GM21529 (cell line): ENCODE results near the gene SRCAP.
"Not testable (repeated sequence)": the region's sequence is repeated elsewhere in the genome, so short reads cannot be mapped to it uniquely, and the experiment has no call there.

Experiments
- ATAC-seq: cut with Tn5 transposase; IDR thresholded peaks from one replicate; pipeline ENCODE4 v1.9.1; 2021; ENCODE audit not compliant: unreplicated experiment

Gene SRCAP

DNA sequence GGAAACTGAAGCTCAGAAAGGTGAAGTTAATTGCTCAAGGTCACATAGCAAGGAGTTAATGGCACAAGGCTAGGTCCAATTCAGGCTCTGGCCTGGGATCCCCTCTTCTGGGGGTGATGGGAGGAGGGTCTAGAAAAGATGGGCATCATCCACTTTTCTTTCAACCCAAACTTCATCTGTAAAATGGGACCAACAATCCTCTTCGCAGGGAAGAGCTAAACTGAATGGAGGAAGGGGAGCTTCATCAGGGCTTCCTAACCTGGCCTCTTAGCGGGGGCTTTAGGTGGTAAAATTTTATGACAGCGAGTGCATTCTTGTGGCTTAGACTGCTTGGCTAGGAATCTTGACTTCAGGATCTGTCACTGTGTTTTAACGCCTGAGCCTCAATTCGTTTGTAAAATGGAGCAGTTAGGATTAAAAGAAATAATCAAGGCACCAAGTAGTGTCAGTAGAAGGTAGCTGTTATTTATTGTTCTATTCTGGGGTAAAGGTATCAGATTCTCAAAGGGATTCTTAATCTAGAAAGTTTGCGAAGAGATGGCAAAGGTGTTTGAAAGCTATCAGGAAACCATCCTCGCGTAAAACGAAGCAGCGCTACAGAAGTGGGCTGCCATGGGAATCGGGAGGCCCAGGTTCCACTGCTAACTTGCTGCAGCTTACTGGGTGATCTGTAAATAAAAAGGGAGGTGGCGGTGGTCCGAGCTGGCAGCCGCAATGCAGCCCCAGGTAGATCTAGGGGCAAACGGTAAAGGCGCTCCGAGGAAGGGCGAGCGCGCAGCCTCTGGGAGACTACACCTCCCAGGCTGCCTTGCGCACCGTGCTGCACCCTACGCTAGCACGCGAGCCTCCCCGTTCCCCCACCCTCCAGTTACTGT, 1.5 kb upstream of the SRCAP start:
- peak; percentile 83 for ATAC-seq

DNA sequence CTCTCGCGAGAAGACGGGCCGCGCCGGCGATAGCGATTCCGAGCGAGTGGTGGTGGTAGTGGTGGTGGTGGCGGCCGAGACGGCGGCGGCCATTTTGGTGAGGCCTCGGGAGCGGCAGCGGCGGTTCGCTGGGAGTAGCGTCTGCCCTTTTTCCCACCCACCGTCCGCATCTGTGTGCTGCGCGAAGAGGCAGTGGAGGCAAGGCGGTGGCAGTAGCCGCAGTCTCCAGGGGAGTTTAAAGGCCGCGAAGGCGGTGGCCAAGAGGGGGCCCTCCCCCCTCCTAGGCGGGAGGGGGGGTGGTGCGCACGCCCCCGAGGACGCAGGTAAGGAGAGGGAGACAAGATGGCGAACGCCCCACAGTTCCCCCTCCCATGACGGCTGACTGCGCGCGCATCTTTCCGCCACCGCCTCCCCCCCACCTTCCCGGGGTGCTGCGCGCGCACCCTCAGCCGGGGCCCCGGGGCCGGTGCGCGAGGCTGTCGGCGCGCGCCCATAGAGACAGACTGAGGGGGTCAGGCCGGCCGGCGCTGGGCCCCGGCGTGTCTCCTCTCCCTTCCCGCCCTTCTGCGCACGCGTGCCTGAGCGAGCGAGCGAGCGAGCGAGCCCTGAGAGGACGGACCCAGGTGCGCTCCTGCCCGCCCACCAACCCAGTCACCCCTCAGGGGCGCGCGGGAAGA, 694 bp upstream of the SRCAP start:
- peak; percentile 63 for ATAC-seq

DNA sequence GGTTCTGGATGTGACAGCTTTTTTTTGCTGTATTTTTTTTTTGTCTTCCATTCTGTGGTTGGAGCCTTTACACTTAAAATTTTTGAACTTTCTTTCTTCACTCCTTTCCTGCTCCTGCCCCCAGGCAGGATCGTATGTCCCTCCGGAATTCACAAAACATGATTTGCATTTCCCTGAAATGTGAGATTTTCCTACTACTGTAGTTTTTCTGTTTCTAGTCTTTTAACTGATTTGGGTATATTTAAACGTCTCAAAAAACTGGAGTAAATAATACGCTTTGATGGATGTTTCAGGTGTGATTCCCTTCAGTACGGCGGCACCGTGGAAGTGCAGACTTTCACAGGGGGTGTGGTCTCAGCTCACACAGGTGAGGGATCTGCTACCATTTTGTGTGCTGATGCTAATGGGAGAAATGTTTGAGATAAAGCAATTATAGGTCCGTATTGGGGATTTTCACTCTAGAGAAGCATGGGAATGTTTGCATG, 686 bp downstream of the SRCAP start:
- ATAC-seq = no peak

GRCh38 chr16:30700491-30700890, 1.5 kb downstream of the SRCAP start:
- no peak for ATAC-seq

DNA sequence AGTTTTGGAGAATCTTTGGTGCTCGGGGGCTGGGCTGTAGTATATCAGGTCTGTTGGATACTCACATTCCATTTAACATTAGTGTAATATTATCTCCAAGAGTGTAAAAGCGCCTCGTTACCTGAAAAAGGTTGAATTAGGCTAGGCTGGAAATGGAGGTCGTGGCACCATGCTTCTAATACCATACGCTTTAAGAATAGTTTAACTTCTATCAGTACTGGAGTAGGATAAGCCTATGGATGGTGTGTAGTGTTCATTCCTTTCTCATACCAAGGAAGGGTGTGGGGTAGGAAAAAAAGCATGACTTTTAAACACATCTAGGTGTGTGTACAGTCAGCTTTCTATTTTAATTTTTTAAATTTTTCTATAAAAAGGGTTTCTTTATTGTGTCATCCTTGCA, 2.0 kb downstream of the SRCAP start:
- ATAC-seq = no peak

DNA sequence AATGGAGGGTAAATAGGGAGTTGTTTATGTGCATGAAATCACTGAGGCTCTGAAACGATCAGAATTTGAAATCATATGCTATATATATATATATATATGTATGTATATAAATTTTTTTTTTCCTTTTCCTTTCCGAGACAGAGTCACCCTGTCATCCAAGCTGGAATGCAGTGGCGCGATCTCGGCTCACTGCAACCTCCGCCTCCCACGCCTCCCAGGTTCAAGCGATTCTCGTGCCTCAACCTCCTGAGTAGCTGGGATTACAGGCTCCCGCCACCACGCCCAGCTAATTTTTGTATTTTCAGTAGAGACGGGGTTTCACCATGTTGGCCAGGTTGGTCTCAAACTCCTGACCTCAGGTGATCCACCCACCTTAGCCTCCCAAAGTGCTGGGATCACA, 4.1 kb downstream of the SRCAP start:
- ATAC-seq = not testable (repeated sequence)

DNA sequence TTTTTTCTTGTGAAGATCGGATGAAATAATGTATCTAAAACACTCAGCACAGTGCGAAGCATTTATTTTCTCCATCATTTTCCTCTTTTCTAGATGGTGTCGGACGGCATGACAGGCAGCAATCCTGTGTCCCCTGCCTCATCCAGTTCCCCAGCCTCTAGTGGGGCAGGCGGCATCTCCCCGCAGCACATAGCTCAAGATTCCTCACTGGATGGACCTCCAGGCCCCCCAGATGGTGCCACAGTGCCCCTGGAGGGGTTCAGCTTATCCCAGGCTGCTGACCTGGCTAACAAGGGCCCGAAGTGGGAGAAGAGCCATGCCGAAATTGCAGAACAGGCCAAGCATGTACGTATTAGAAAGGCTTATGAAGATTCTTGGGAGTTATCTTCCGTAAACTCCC, 5.0 kb downstream of the SRCAP start:
- no peak for ATAC-seq

DNA sequence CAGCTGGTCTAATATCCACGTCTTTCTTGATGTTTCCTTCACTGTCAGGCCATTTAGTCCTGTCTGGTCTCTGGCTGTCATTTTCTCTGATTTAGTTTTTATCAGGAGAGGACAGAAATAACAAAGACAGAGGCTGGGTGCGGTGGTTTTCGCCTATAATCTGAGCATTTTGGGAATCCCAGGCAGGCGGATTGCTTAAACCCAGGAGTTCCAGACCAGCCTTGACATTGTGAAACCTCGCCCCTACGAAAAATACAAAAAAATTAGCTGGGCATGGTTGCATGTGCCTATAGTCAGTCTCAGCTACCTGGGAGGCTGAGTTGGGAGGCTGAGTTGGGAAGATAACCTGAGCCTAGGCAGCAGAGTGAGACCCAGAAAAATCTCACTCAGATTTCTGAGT, 7.1 kb downstream of the SRCAP start:
- no peak for ATAC-seq

GRCh38 chr16:30710971-30711370, 12.0 kb downstream of the SRCAP start:
- no peak for ATAC-seq

DNA sequence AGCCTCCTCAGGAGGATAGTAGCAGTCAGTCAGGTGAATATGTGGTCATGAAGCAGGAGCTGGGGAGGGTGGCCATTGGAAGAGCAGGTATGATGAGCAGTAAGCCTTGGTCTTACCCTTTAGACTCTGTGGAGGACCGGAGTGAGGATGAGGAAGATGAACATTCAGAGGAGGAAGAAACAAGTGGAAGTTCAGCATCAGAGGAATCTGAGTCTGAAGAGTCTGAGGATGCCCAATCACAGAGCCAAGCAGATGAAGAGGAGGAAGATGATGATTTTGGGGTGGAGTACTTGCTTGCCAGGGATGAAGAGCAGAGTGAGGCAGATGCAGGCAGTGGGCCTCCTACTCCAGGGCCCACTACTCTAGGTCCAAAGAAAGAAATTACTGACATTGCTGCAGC, 12.7 kb downstream of the SRCAP start:
- ATAC-seq = no peak

GRCh38 chr16:30715750-30716445, 16.9 kb downstream of the SRCAP start:
- ATAC-seq = no peak

- ATAC-seq = no peak
These were observed 21.1 kb downstream of the SRCAP start for GRCh38 chr16:30720086-30720485.

- no peak for ATAC-seq
These were observed 21.7 kb downstream of the SRCAP start for GRCh38 chr16:30720694-30721093.

DNA sequence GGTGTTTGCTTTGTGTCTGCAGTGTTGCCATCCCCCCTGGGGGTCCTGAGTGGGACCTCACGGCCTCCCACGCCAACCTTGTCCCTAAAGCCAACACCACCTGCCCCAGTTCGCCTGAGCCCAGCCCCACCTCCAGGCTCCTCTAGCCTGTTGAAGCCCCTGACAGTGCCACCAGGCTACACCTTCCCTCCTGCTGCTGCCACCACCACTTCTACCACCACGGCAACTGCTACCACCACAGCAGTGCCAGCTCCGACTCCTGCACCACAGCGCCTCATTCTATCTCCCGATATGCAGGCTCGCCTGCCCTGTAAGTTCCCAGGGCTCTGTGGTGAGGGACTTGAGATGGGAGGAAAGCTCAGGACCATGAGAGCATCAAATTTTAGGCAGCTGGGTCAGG, 22.2 kb downstream of the SRCAP start:
- no peak for ATAC-seq

DNA sequence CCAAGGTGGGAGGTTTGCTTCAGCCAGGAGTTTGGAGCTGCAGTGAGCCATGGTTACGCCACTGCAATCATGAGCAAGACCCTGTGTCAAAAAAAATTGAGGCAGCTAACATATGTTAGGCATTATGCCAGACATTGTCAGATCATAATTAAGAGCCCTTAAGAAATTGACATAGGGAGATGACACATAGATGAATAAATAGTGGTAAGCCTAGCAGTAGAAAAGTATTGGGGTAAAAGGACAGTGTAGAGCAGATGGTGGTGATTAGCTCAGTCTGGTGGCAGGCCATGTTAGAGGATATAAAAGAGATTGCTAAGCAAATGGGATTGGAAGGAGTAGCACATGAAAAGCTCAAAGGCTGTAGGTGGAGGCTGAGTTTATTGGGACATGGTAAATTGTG, 22.6 kb downstream of the SRCAP start:
- no peak for ATAC-seq

- no peak for ATAC-seq
These were observed 23.5 kb downstream of the SRCAP start for GRCh38 chr16:30722443-30722842.

GRCh38 chr16:30722916-30723315, 23.9 kb downstream of the SRCAP start:
- ATAC-seq = no peak

DNA sequence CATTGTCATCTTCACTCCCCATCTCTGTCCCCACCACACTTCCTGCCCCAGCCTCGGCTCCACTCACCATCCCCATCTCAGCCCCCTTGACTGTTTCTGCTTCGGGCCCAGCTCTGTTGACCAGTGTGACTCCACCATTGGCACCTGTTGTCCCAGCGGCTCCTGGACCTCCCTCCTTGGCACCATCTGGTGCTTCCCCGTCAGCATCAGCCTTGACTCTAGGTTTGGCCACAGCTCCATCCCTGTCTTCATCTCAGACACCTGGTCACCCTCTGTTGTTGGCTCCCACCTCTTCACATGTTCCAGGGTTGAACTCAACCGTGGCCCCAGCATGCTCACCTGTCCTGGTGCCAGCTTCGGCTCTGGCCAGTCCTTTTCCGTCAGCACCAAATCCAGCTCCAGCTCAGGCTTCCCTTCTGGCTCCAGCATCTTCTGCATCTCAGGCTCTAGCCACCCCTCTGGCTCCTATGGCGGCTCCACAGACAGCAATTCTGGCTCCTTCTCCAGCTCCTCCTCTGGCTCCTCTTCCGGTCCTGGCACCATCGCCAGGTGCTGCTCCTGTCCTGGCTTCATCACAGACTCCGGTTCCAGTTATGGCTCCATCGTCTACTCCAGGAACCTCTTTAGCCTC, 24.9 kb downstream of the SRCAP start:
- no peak for ATAC-seq

- ATAC-seq = no peak
These were observed 25.9 kb downstream of the SRCAP start for GRCh38 chr16:30724641-30725417.

DNA sequence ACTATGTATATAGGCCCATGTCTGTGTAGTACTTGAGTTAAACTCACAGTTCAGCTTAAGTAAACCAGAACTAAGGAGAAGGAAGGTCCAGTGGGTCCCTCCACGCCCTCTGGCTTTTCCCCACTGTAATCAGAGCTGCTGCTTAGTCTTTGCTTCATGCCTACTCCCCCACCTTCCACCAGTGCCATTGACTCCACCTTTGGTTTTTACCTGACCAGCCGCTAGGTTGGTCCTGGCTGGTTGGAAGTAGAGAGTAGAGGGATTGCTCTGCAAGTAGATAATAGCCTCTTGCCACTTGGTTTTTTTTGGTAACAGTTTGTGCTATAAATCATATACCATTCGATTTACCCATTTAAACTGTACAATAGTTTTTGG, 26.4 kb downstream of the SRCAP start:
- no peak for ATAC-seq

DNA sequence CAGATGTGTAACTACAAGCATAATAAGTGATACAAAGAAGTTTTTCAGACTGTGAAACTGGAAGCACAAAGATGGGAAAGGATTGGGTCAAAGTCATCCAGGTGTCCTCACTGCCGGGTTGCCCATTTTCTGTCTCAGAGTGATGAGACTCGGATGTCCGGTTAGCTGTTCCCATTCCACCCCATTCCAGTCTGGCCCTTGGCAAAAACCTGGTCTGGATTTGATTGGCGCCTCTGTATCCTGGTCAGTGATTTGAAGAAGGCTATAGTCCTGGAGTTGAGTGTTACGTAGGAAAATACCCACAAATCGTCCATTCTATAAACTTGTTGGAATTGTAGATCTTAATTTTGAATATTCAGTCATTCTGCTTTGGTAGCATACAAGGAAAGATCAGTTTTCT, 29.4 kb downstream of the SRCAP start:
- ATAC-seq = no peak
